Measurements from ENCODE around the gene CCDC60.

Gene CCDC60

GRCh38 chr12:119570771-119571170 is 236.2 kb downstream of the CCDC60 start:
- TF ChIP-seq POLR2AphosphoS5 (IDR thresholded peaks at IDR 0.05; ENCODE audit: low read depth, low read length) (no peak), SIN3A (IDR thresholded peaks at IDR 0.05; ENCODE audit: borderline replicate concordance, insufficient read depth, low read length) (no peak), TAF1 (IDR thresholded peaks at IDR 0.05; ENCODE audit: borderline replicate concordance, insufficient read depth, low read length) (no peak), REST (IDR thresholded peaks at IDR 0.05; ENCODE audit: insufficient read depth in 1 of 2, low read depth in 2 of 2, low read length in 2 of 2) (no peak), FOXP2 (optimal IDR thresholded peaks at IDR 0.05; ENCODE audit: borderline replicate concordance, extremely low read depth, extremely low read length, insufficient read depth) (no peak)

- TF ChIP-seq REST (IDR thresholded peaks at IDR 0.05; ENCODE audit: insufficient read depth in 1 of 2, low read depth in 2 of 2, low read length in 2 of 2), result no peak
- no peak for TF ChIP-seq TAF1 (IDR thresholded peaks at IDR 0.05; ENCODE audit: borderline replicate concordance, insufficient read depth, low read length)
- TF ChIP-seq FOXP2 (optimal IDR thresholded peaks at IDR 0.05; ENCODE audit: borderline replicate concordance, extremely low read depth, extremely low read length, insufficient read depth), result no peak
- TF ChIP-seq POLR2AphosphoS5 (IDR thresholded peaks at IDR 0.05; ENCODE audit: low read depth, low read length), result no peak
- no peak for TF ChIP-seq SIN3A (IDR thresholded peaks at IDR 0.05; ENCODE audit: borderline replicate concordance, insufficient read depth, low read length)
Measured at GRCh38 chr12:119573086-119573485, 238.6 kb downstream of the CCDC60 start.

GRCh38 chr12:119574255-119574654 is 239.7 kb downstream of the CCDC60 start:
- no peak for TF ChIP-seq SIN3A (IDR thresholded peaks at IDR 0.05; ENCODE audit: borderline replicate concordance, insufficient read depth, low read length)
- TF ChIP-seq POLR2AphosphoS5 (IDR thresholded peaks at IDR 0.05; ENCODE audit: low read depth, low read length), result no peak
- TF ChIP-seq FOXP2 (optimal IDR thresholded peaks at IDR 0.05; ENCODE audit: borderline replicate concordance, extremely low read depth, extremely low read length, insufficient read depth), result no peak
- no peak for TF ChIP-seq REST (IDR thresholded peaks at IDR 0.05; ENCODE audit: insufficient read depth in 1 of 2, low read depth in 2 of 2, low read length in 2 of 2)
- TF ChIP-seq TAF1 (IDR thresholded peaks at IDR 0.05; ENCODE audit: borderline replicate concordance, insufficient read depth, low read length), result no peak

- TF ChIP-seq POLR2AphosphoS5 (IDR thresholded peaks at IDR 0.05; ENCODE audit: low read depth, low read length) (no peak), REST (IDR thresholded peaks at IDR 0.05; ENCODE audit: insufficient read depth in 1 of 2, low read depth in 2 of 2, low read length in 2 of 2) (no peak), FOXP2 (optimal IDR thresholded peaks at IDR 0.05; ENCODE audit: borderline replicate concordance, extremely low read depth, extremely low read length, insufficient read depth) (no peak), TAF1 (IDR thresholded peaks at IDR 0.05; ENCODE audit: borderline replicate concordance, insufficient read depth, low read length) (no peak), SIN3A (IDR thresholded peaks at IDR 0.05; ENCODE audit: borderline replicate concordance, insufficient read depth, low read length) (no peak)
Measured at GRCh38 chr12:119576118-119576810, 241.7 kb downstream of the CCDC60 start.
